Body of pancreas (tissue), 4 donors: ENCODE data around the gene HHAT.

Source experiments
- CTCF ChIP-seq, 7 experiments: fragments of 450-650 bp in 4 of 7; fragments of 200-600 bp in 3 of 7; sonication (generic) in 3 of 7; IDR thresholded peaks; one replicate each; pipeline ENCODE4 v1.5.1; 2016 to 2019; ENCODE audit warnings: antibody characterized with exemption in 7 of 7
- POLR2A ChIP-seq, 3 donors: fragments of 450-650 bp; IDR thresholded peaks; one replicate each; pipeline ENCODE4 v1.6.1; 2016; ENCODE audit warnings: antibody characterized with exemption in 3 of 3, mild to moderate bottlenecking in 2 of 3

DNA sequence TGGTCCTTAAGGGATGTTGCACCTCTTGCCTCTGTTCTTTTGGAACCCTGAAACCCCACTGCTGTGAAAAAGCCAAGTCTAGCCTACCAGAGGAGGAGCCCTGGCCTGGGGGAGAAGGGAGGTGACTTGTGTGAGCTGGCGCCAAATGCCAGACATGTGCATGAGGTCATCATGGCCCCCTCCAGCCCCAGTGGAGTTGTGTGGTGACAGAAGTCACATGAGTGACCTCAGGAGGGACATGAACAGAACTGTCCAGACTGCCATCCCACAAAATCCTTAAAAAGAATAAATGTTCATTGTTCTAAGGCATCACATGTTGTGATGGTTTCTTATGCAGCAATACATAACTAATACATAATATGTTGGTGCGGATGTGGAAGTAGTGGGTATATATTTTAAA, 10.8 kb downstream of the HHAT start:
- no peak for TF ChIP-seq CTCF (IDR thresholded peaks at IDR 0.05)
- TF ChIP-seq POLR2A (IDR thresholded peaks at IDR 0.05) = no peak
